Measurements from ENCODE around the gene PDHA1.

Gene PDHA1

DNA sequence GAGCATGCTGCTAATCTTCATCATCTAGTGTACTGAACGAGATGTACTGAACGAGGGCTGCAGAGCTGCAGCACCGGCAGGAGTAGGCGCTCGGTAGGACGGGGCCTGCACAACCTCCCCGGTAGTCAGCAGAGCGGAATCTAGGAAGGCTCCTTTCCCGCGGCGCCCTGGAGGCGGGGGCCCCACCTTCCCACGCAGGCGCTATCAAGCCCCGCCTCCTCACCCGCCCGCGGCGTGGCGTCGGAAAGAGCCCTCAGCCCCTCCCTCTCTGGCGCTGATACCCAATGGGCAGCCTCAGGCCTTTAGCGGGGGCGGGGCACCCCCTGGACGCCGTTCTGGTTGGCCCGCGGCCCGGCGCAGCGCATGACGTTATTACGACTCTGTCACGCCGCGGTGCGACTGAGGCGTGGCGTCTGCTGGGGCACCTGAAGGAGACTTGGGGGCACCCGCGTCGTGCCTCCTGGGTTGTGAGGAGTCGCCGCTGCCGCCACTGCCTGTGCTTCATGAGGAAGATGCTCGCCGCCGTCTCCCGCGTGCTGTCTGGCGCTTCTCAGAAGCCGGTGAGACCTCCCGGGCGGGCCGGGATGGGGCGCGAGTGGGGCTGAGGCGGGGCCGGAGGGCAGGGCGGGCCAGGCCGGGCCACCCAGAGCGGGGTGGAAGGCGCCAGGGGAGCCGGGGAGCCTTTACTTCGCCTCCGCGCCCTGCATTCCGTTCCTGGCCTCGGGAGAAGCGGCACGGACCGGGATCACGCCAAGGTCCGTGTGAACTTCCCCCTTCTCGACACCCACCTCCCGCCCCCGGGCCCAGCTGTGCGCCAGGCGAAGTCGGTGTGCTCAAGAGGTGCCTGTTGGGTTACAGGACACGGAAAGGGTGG lies at the start of gene PDHA1:
PDHA1 (plus strand) TSS at position 393 of the 874 bp plus-strand sequence; CDS start at position 504, 111 bp downstream.
- DNase-seq (ENCODE audit: low read depth in 2 of 3, low spot score in 2 of 3), result peak; percentile 55 to 77 (median 64)

DNA sequence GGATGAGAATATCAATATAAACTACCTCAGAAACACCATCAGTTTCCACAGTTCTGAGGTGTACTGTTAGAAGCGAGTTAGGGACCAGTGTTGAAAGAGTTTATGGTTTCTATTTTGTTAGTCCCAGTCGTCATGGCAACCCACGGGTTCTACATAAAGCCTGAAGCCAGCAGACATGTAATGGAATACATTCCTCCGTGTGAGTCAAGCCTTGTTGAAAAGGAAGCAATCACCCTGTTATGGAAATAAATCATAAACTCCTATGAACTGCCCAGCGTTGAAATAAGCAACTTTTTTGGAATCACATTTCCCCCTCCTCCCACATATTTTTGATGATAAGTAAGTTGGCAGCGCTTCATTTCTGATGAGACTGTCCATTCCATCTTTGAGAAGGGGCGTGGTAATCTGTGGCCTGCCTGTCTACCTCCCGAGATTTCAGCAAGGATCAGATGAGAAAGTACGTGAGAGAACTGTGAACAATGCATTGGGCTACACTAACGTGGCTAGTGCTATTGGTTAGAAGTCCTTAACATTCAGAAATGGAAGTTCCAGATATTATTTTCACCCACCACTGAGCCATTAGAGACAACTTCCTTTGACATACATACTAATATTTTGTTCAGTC lies 40.4 kb upstream of the PDHA1 start:
- DNase-seq (ENCODE audit: low read depth in 2 of 3, low spot score in 2 of 3), result no peak

DNA sequence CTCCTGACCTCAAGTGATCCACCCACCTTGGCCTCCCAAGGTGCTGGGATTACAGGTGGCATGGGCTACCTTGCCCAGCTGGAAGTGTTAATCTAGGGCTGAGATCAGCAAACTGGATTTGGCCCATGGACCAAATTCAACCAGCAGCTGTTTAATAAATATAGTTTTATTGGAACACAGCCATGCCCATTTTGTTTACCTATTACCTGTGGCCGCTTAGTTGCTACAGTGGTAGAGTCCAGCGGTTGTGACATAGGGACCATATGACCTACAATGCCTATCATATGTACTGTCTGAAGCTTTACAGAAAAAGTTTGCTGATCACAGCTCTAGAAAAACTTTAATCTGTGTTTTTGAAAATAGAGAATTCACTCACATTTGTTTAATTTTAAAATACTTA lies 17.2 kb upstream of the PDHA1 start:
- DNase-seq (ENCODE audit: low read depth in 2 of 3, low spot score in 2 of 3), result no peak

DNA sequence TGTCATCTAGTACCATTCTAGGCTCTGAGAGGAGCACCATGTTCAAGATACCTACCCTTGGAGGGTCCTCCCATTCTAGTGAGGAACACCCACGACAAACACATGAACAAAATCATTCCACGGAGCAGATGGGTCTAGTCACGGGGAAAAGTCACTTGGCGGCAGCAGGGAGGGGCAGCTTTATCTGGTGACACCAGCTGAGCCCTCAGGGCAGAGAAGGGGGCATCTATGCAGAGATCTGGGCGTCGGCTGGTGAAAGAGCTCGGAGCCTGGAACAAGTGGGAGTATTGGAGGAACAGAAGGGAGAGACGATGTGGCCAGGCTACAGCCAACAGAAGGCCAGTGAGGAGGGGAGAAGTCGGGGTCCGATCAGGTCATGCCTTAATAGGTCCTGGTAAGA lies 11.9 kb upstream of the PDHA1 start:
- DNase-seq (ENCODE audit: low read depth in 2 of 3, low spot score in 2 of 3), result no peak

DNA sequence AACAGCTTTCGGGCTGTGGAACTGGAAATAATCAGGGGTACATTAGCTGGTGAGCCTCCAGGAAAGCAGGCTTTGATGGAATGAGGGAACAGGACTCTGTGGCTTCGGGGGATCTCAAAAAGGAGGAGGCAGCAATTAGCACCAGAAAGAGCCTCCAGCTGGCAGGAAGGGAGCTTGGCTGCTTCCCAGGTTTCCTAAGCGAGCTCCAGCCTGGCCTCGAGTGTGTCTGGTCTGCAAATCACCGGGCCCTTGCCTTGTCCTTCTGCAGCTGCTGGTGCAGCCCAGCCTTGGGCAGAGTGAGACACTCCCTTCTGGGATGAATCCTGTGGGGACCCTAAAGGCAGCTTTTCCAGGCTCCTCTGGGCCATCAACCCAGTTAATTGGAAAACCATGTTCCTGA lies 10.7 kb upstream of the PDHA1 start:
- no peak for DNase-seq (ENCODE audit: low read depth in 2 of 3, low spot score in 2 of 3)

DNA sequence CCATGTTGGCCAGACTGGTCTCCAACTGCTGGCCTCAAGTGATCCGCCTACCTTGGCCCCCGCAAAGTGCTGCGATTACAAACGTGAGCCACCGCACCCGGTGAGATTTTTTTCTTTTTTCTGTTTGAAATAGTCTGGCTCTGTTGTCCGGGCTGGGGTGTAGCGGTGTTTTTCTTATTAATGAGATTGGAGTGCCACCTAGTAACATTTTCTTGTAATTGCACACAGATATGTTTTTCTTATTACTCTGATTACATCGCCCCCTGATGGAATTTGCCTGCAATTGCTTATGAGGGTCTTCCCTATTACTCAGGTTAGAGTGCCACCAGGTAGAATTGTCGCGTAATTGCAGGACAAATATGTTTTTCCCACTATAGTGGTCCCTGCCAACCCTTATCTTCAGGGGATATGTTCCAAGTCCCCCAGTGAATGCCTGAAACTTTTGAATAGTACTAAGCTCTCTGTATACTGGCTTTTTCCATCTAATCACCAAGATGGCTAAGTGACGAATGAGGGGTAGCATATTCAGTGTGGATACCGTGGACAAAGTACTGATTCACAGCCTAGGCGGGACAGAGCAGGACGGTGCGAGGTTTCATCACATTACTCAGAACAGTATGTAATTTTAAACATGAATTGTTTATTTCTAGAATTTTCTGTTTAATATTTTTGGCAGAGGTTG lies 8.6 kb upstream of the PDHA1 start:
- DNase-seq (ENCODE audit: low read depth in 2 of 3, low spot score in 2 of 3), result no peak

DNA sequence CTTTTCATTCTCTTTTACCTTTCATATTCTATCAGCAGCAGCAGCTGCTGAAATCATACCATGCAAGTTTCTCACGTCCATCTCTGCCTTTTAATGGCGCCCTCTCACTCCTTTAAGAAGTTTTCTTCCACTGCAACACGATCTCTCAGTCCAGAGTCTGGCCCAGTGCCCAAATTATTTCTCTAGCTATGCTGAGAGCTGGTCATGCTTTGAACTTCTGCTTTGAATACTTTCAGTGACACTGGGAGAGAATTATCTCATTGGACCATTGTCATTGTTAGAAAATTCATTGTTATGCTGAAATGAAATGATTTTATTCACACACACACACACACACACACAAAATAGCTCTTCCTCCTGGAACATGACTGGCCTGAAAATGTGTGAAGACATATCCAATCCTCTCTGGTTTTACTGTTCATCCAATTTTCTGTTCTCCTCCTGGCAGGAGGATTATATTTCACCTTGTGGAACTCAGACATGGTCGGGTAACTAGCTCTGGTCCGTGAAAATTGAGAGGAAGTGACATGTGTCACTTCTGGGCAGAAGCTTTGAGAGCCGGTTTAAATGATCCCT lies 1.3 kb upstream of the PDHA1 start:
- no peak for DNase-seq (ENCODE audit: low read depth in 2 of 3, low spot score in 2 of 3)

DNA sequence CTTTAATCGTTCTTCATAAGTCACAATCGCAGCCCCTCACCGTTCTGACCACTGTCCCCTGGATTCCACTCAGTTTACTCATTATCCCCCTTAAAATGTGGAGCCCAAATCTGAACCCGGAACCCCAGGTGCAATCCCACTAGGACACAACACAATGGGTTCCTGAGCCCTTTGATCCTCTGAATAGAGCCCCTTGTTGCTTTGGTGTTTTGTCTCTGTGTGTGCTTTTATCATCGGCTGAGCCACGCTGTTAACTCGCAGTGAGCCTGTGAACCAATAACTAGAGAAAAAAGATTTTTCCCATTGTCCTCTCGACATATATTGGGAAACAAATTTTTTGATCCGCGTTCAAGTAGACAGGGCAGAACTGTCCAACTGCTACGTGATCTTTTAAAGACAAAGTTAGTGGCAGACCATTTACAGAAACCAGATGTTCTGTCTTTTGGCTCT lies 617 bp upstream of the PDHA1 start:
- DNase-seq (ENCODE audit: low read depth in 2 of 3, low spot score in 2 of 3), result no peak

- DNase-seq (ENCODE audit: low read depth in 2 of 3, low spot score in 2 of 3), result no peak
Measured at GRCh38 chrX:19344661-19345060, 934 bp downstream of the PDHA1 start.

DNA sequence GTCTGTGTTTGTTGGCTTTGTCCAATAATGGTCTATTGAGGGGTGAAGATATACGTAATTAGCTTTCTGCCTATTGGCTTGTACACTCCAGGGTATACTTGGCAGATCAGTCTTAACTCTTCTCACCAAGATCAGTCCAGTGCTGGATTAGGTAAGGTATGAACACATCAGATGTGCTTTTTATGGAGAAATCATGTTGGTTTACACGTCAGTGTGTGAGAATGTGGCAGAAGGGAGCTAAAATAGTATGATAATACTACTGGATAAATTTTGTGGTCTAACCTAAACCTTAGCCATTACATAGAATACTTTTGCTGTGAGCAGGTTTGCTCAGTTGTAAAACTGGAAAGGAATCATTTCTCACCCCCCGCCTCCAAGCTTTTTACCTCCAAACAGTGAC lies 4.2 kb downstream of the PDHA1 start:
- DNase-seq (ENCODE audit: low read depth in 2 of 3, low spot score in 2 of 3), result no peak

GRCh38 chrX:19349264-19349663 lies 5.5 kb downstream of the PDHA1 start:
- DNase-seq (ENCODE audit: low read depth in 2 of 3, low spot score in 2 of 3), result no peak

DNA sequence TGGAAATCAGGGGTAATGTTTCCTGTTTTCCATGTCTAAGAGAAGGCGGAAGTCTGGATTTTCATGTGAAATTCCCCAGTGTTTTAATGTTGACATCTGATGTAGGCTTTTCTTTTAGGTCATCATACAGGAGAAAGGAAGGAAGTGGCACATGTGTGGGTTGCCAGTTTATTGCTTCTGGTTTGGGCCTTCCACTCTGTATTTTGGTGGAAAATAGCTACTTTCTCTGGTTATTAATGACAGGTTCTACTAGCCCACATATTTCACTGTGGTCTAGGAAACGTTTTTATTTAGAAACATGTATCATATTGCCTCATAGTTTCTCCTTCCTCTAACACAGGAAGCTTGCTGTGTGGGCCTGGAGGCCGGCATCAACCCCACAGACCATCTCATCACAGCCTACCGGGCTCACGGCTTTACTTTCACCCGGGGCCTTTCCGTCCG lies 7.2 kb downstream of the PDHA1 start:
- no peak for DNase-seq (ENCODE audit: low read depth in 2 of 3, low spot score in 2 of 3)

- no peak for DNase-seq (ENCODE audit: low read depth in 2 of 3, low spot score in 2 of 3)
Measured at GRCh38 chrX:19354625-19355024, 10.9 kb downstream of the PDHA1 start.

- no peak for DNase-seq (ENCODE audit: low read depth in 2 of 3, low spot score in 2 of 3)
Measured at GRCh38 chrX:19358521-19358920, 14.8 kb downstream of the PDHA1 start.

DNA sequence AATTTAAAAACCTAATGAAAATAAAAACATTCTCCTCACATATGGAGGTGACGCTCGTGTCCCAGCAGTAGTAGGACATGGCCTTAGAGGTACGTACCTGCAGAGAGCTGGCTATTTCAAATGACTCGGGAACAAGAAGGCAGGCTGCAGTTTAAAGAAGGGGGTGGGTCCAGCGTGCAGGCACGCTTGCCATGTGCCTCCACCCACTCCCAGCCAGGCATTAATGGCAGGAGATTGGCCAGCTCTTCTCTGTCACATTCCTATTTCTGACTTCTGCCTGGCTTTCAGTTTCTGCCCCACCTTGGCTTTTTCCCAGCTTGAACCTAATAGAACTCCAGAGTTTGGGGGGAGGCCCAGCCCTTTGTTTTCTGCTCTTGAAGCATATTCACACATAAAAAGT lies 17.2 kb downstream of the PDHA1 start:
- DNase-seq (ENCODE audit: low read depth in 2 of 3, low spot score in 2 of 3), result no peak

- no peak for DNase-seq (ENCODE audit: low read depth in 2 of 3, low spot score in 2 of 3)
Measured at GRCh38 chrX:19361701-19362100, 18.0 kb downstream of the PDHA1 start.

GRCh38 chrX:19368576-19368975 lies 24.8 kb downstream of the PDHA1 start:
- DNase-seq (ENCODE audit: low read depth in 2 of 3, low spot score in 2 of 3), result no peak

- no peak for DNase-seq (ENCODE audit: low read depth in 2 of 3, low spot score in 2 of 3)
Measured at GRCh38 chrX:19370061-19370460, 26.3 kb downstream of the PDHA1 start.

- DNase-seq (ENCODE audit: low read depth in 2 of 3, low spot score in 2 of 3), result peak; percentile 24 to 30 (median 24)
Measured at GRCh38 chrX:19372170-19372546, 28.4 kb downstream of the PDHA1 start.

DNA sequence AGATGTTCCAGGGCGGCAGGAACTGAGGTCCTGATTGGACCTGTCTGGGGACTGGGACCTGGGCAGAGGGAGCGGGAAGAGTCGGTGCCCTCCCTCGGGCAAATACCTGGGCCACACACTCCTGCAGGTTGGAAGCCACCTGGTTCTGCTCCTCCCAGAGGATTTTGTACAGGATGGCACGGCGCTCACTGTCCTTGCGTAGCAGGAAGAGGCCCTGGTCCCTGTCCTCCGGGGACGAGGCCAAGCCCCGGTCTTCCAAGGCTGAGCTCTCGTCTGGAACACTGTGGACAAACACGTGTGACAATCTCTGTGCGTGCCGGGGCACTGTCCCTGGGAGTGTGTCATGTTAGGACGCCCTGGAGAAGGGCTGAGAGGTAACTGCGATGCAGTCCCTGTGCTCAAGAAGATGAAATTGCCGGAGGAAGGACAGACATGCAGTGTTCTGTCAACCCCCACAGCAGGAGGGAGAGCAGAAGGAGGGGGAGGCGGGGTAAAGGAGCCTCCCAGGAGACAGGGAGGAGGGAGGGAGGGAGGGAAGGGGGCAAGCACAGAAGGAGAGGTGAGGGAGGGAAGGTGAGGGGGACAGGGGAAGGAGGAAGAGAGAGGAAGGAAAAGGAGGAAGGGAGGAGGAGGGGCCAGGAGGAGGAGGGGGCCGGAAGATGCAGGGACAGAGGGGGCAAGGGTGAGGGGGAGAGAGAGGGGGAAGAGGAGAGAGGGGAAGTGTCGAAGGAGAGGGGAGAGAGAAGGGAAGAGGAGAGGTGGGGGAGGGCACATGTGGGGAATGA lies 29.0 kb downstream of the PDHA1 start:
- no peak for DNase-seq (ENCODE audit: low read depth in 2 of 3, low spot score in 2 of 3)
